HG02885 (cell line): Measurements from ENCODE around the gene ZBED4.

ENCODE experiments used
- ATAC-seq: cut with Tn5 transposase; IDR thresholded peaks from one replicate; pipeline ENCODE4 v1.9.1; 2021; ENCODE audit warnings: mild to moderate bottlenecking; ENCODE audit not compliant: unreplicated experiment, poor library complexity

Gene ZBED4

GRCh38 chr22:49930596-49931412, 77.2 kb downstream of the ZBED4 start:
- ATAC-seq: no peak

GRCh38 chr22:49933236-49934159, 79.9 kb downstream of the ZBED4 start:
- ATAC-seq: no peak

- ATAC-seq: no peak
Observed at GRCh38 chr22:49934160-49934890, 80.7 kb downstream of the ZBED4 start.

GRCh38 chr22:49934891-49935557, 81.4 kb downstream of the ZBED4 start:
- no peak for ATAC-seq

GRCh38 chr22:49935561-49935960, 81.9 kb downstream of the ZBED4 start:
- no peak for ATAC-seq

GRCh38 chr22:49936018-49936972, 82.7 kb downstream of the ZBED4 start:
- peak; percentile 68 for ATAC-seq

GRCh38 chr22:49936973-49937757, 83.5 kb downstream of the ZBED4 start:
- ATAC-seq: no peak

- no peak for ATAC-seq
Observed at GRCh38 chr22:49937758-49938564, 84.3 kb downstream of the ZBED4 start.

- no peak for ATAC-seq
Observed at GRCh38 chr22:49938565-49939136, 85.0 kb downstream of the ZBED4 start.
